ENCODE measurements around the gene PARD3.
"Not testable (repeated sequence)": the region's sequence is repeated elsewhere in the genome, so short reads cannot be mapped to it uniquely, and the experiment has no call there.

PARD3 gene

GRCh38 chr10:34815185-34816084, at the start of gene PARD3:
TSS of gene PARD3 (minus strand) at chr10:34815296. CDS start at chr10:34814995, 301 bp downstream.
- no peak for DNase-seq

GRCh38 chr10:34864149-34865067, 49.3 kb upstream of the PARD3 start:
- no peak for DNase-seq

- DNase-seq = no peak
Observed at GRCh38 chr10:34862892-34863291, 47.8 kb upstream of the PARD3 start.

GRCh38 chr10:34861293-34862021, 46.4 kb upstream of the PARD3 start:
- DNase-seq = no peak

GRCh38 chr10:34859170-34859569, 44.1 kb upstream of the PARD3 start:
- DNase-seq = no peak

GRCh38 chr10:34858003-34858402, 42.9 kb upstream of the PARD3 start:
- DNase-seq = no peak

GRCh38 chr10:34854147-34854601, 39.1 kb upstream of the PARD3 start:
- no peak for DNase-seq

- no peak for DNase-seq
Observed at GRCh38 chr10:34853357-34853756, 38.3 kb upstream of the PARD3 start.

GRCh38 chr10:34850558-34850957, 35.5 kb upstream of the PARD3 start:
- no peak for DNase-seq

GRCh38 chr10:34850036-34850435, 34.9 kb upstream of the PARD3 start:
- no peak for DNase-seq

GRCh38 chr10:34845070-34845469, 30.0 kb upstream of the PARD3 start:
- DNase-seq = no peak

GRCh38 chr10:34844448-34844847, 29.4 kb upstream of the PARD3 start:
- no peak for DNase-seq

GRCh38 chr10:34843470-34843869, 28.4 kb upstream of the PARD3 start:
- DNase-seq = not testable (repeated sequence)

- DNase-seq = no peak
Observed at GRCh38 chr10:34838366-34838900, 23.3 kb upstream of the PARD3 start.

GRCh38 chr10:34835908-34836508, 20.9 kb upstream of the PARD3 start:
- no peak for DNase-seq

- no peak for DNase-seq
Observed at GRCh38 chr10:34834274-34834673, 19.2 kb upstream of the PARD3 start.

- DNase-seq = no peak
Observed at GRCh38 chr10:34830217-34830822, 15.2 kb upstream of the PARD3 start.

GRCh38 chr10:34826857-34827766, 12.0 kb upstream of the PARD3 start:
- DNase-seq = no peak

- DNase-seq = no peak
Observed at GRCh38 chr10:34826221-34826620, 11.1 kb upstream of the PARD3 start.

- DNase-seq = no peak
Observed at GRCh38 chr10:34825414-34825813, 10.3 kb upstream of the PARD3 start.

- DNase-seq = no peak
Observed at GRCh38 chr10:34824870-34825269, 9.8 kb upstream of the PARD3 start.

Measured in activated CD4-positive, alpha-beta T cell treated with anti-CD3 and anti-CD28 coated beads, Interleukin-2, amount 50 U/mL, for 1 hour (primary cell).